ENCODE data around the gene LRRC75B.
"Not testable (repeated sequence)": the region's sequence is repeated elsewhere in the genome, so short reads cannot be mapped to it uniquely, and the experiment has no call there.

GRCh38 chr22:24633231-24634023 lies 40.6 kb upstream of the LRRC75B start:
- TF ChIP-seq POLR2AphosphoS5 (IDR thresholded peaks at IDR 0.05; ENCODE audit: insufficient read depth, low read depth, low read length); CTCF (IDR thresholded peaks at IDR 0.05; ENCODE audit: extremely low read depth in 1 of 2, insufficient read depth in 1 of 2, low read depth in 1 of 2, low read length in 2 of 2); POLR2A (IDR thresholded peaks at IDR 0.05; ENCODE audit: low read depth, low read length); GATA2 (IDR thresholded peaks at IDR 0.05; ENCODE audit: insufficient read depth, insufficient read length, low read depth, low read length); EZH2 (IDR thresholded peaks at IDR 0.05; ENCODE audit: borderline replicate concordance, low read depth, low read length, severe bottlenecking); FOS (IDR thresholded peaks at IDR 0.05; ENCODE audit: borderline replicate concordance, insufficient read depth, low read length); JUN (IDR thresholded peaks at IDR 0.05; ENCODE audit: borderline replicate concordance, insufficient read depth, insufficient read length, low read depth): not testable (repeated sequence)
